AG04449 (cell line): ENCODE results near the gene ERGIC1.
"Not testable (repeated sequence)": the region's sequence is repeated elsewhere in the genome, so short reads cannot be mapped to it uniquely, and the experiment has no call there.

Experiments
- CTCF ChIA-PET: fragments of 350-600 bp; formaldehyde crosslinking; extraction: SDS; loops from one replicate; lab custom pipeline; 2021; ENCODE audit warnings: antibody characterized with exemption; lab: Yijun Ruan, JAX
- POLR2A ChIA-PET: fragments of 400-600, 350-600 bp; formaldehyde crosslinking; extraction: SDS; loops from one replicate; lab custom pipeline; 2020; ENCODE audit warnings: antibody characterized with exemption, inconsistent platforms; lab: Yijun Ruan, JAX
- DNase-seq: peaks from one replicate; pipeline ENCODE4 v3.0.0-alpha.2; 2010; ENCODE audit warnings: low read depth, low spot score
- H3K4me3 ChIP-seq: 2 replicates; pipeline ENCODE4 v1.5.1; 2011; ENCODE audit warnings: low read depth, mild to moderate bottlenecking, control low read depth, low read length
- CTCF ChIP-seq: IDR thresholded peaks from one replicate; pipeline ENCODE4 v1.5.1; 2011; ENCODE audit warnings: mild to moderate bottlenecking, moderate library complexity, low read length, control low read depth, inconsistent platforms; ENCODE audit not compliant: insufficient read depth; ENCODE audit errors: missing control alignments

Gene ERGIC1

GRCh38 chr5:172805018-172805683 lies 28.9 kb upstream of the ERGIC1 start:
- H3K4me3 ChIP-seq: no peak overlapping the region
- no peak for TF ChIP-seq CTCF
- POLR2A ChIA-PET: no interaction called here
- DNase-seq: no peak
- CTCF ChIA-PET: interaction anchor here (0.9 kb wide), 1 partner anchor 33 kb away, joined by 3 read pairs; no protein-coding TSS in a partner anchor

- DNase-seq: no peak
- CTCF ChIA-PET: interaction anchor here (0.9 kb wide), 1 partner anchor 33 kb away, joined by 3 read pairs; no protein-coding TSS in a partner anchor
- H3K4me3 ChIP-seq: no peak overlapping the region
- TF ChIP-seq CTCF: no peak
- POLR2A ChIA-PET: no interaction called here
These were observed 28.3 kb upstream of the ERGIC1 start for GRCh38 chr5:172805736-172806255.

GRCh38 chr5:172806897-172807672 lies 27.0 kb upstream of the ERGIC1 start:
- H3K4me3 ChIP-seq: no peak overlapping the region
- ChIA-PET POLR2A (interaction anchor here (1.2 to 1.4 kb wide), 2 partner anchors 35 to 37 kb away, joined by 3 to 4 read pairs; no protein-coding TSS in a partner anchor), CTCF (interaction anchor here (1.4 kb wide), 1 partner anchor 94 kb away, joined by 5 read pairs; no protein-coding TSS in a partner anchor)
- peak; percentile 38 for DNase-seq
- TF ChIP-seq CTCF: no peak

- no peak for DNase-seq
- TF ChIP-seq CTCF: no peak
- no peak overlapping the region for H3K4me3 ChIP-seq
- ChIA-PET POLR2A (interaction anchor here (1.2 to 1.4 kb wide), 2 partner anchors 35 to 37 kb away, joined by 3 to 4 read pairs; no protein-coding TSS in a partner anchor), CTCF (interaction anchor here (1.4 kb wide), 1 partner anchor 95 kb away, joined by 5 read pairs; no protein-coding TSS in a partner anchor)
These were observed 26.2 kb upstream of the ERGIC1 start for GRCh38 chr5:172807766-172808311.

- no peak for TF ChIP-seq CTCF
- ChIA-PET CTCF (no interaction called here), POLR2A (no interaction called here)
- no peak for DNase-seq
- H3K4me3 ChIP-seq: no peak overlapping the region
These were observed 24.3 kb upstream of the ERGIC1 start for GRCh38 chr5:172809774-172810173.

GRCh38 chr5:172810996-172811395 lies 23.1 kb upstream of the ERGIC1 start:
- POLR2A ChIA-PET, H3K4me3 ChIP-seq, CTCF ChIA-PET, DNase-seq: not testable (repeated sequence)
